Gastroesophageal sphincter (tissue), 3 donors: ENCODE results near the gene ZNF789.

ENCODE experiments used
- EP300 ChIP-seq: sonication (generic); formaldehyde crosslinking; IDR thresholded peaks from one replicate; pipeline ENCODE4 v1.6.1; 2017; ENCODE audit warnings: antibody characterized with exemption, mild to moderate bottlenecking
- POLR2A ChIP-seq, 2 donors: fragments of 450-650 bp; IDR thresholded peaks; one replicate each; pipeline ENCODE4 v1.6.1; 2017; ENCODE audit warnings: antibody characterized with exemption in 2 of 2, mild to moderate bottlenecking in 2 of 2, moderate library complexity in 1 of 2
- POLR2AphosphoS5 ChIP-seq: sonication (generic); formaldehyde crosslinking; IDR thresholded peaks from one replicate; pipeline ENCODE4 v1.6.1; 2017; ENCODE audit warnings: antibody characterized with exemption
- TF ChIP-seq, protein P1 (sequence below), 4 experiments: fragments of 200-600 bp in 2 of 4; fragments of 450-650 bp in 2 of 4; sonication (generic) in 1 of 4; IDR thresholded peaks; one replicate each; pipeline ENCODE4 v1.5.1; 2017 to 2019; ENCODE audit warnings: antibody characterized with exemption in 4 of 4, mild to moderate bottlenecking in 2 of 4, moderate library complexity in 2 of 4

DNA sequence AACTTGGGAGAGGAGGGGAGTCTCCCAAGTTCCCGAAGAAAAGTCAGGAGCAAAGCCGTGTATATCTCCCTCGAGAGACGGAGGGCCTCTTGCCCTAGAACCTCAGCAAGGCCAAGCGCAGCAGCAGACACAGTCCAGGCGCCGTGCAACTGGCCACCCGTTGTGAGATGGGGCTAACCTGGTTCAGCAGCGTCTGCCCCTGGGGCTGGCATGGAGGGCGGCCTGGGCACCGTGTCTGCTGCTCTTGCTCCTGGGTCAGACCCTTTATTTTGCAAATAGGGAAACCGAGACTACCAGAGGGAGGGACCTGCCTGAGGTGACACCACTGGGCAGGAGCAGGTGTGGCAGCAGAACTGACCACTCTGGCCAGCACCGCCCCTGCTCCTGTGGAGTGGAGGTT is 20.1 kb upstream of the ZNF789 start:
- no peak for TF ChIP-seq POLR2A (IDR thresholded peaks at IDR 0.05)
- TF ChIP-seq, protein P1, sequence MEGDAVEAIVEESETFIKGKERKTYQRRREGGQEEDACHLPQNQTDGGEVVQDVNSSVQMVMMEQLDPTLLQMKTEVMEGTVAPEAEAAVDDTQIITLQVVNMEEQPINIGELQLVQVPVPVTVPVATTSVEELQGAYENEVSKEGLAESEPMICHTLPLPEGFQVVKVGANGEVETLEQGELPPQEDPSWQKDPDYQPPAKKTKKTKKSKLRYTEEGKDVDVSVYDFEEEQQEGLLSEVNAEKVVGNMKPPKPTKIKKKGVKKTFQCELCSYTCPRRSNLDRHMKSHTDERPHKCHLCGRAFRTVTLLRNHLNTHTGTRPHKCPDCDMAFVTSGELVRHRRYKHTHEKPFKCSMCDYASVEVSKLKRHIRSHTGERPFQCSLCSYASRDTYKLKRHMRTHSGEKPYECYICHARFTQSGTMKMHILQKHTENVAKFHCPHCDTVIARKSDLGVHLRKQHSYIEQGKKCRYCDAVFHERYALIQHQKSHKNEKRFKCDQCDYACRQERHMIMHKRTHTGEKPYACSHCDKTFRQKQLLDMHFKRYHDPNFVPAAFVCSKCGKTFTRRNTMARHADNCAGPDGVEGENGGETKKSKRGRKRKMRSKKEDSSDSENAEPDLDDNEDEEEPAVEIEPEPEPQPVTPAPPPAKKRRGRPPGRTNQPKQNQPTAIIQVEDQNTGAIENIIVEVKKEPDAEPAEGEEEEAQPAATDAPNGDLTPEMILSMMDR (IDR thresholded peaks at IDR 0.05): no peak
- TF ChIP-seq POLR2AphosphoS5: no peak
- no peak for TF ChIP-seq EP300
